ENCODE measurements around the gene ARPC3. TPM values are rescaled to one million over a fixed set of nuclear protein-coding genes. Genes with fewer than 3 reads are reported as not detected.
"Not testable (repeated sequence)": the region's sequence is repeated elsewhere in the genome, so short reads cannot be mapped to it uniquely, and the experiment has no call there.

ARPC3 gene
- total and polyA plus RNA-seq, 4 donors: 179 to 514 (median 343) TPM

DNA sequence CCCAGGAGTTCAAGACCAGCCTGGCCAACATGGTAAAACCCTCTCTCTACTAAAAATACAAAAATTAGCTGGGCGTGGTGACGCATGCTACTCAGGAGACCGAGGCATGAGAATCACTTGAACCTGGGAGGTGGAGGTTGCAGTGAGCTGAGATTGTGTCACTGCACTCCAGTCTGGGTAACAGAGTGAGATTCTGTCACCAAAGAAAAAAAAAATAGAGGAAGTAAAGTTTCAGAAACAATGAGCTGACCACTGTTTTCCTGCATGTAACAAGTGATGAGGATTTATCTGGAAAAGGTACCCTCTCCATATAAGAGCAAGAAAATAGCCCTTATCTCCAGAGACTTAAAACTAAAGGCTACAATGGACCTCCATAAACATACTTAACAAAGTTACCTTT is 33.0 kb downstream of the ARPC3 start:
- H3K9ac ChIP-seq (ENCODE audit: insufficient read depth in 1 of 2, low read length in 2 of 2); ATAC-seq (ENCODE audit: insufficient read depth, low FRiP score): not testable (repeated sequence)

GRCh38 chr12:110410086-110410485 is 40.1 kb downstream of the ARPC3 start:
- not testable (repeated sequence) for H3K27me3 ChIP-seq (ENCODE audit: control insufficient read depth in 3 of 3, insufficient read depth in 3 of 3, low read length in 2 of 3); H3K9me3 ChIP-seq (ENCODE audit: control insufficient read depth in 4 of 4, insufficient read depth in 3 of 4, low read length in 3 of 4); H3K4me1 ChIP-seq (ENCODE audit: control insufficient read depth in 5 of 5, insufficient read depth in 5 of 5, low read length in 5 of 5)

More for the DNA sequence above, 33.0 kb downstream of the ARPC3 start:
- not testable (repeated sequence) for H3K27me3 ChIP-seq (ENCODE audit: control insufficient read depth in 3 of 3, insufficient read depth in 3 of 3, low read length in 2 of 3); H3K4me3 ChIP-seq; H3K9me3 ChIP-seq (ENCODE audit: control insufficient read depth in 4 of 4, insufficient read depth in 3 of 4, low read length in 3 of 4); H3K27ac ChIP-seq (ENCODE audit: low read depth in 1 of 2, low read length in 1 of 2); H3K4me1 ChIP-seq (ENCODE audit: control insufficient read depth in 5 of 5, insufficient read depth in 5 of 5, low read length in 5 of 5); H3K36me3 ChIP-seq (ENCODE audit: control insufficient read depth in 4 of 4, insufficient read depth in 4 of 4, low read length in 4 of 4); DNase-seq
- 49 to 54% methylated on average over 3 of the region's 3 CpGs for WGBS, 2 donors

GRCh38 chr12:110405126-110405662 is 44.9 kb downstream of the ARPC3 start:
- not testable (repeated sequence) for H3K27me3 ChIP-seq (ENCODE audit: control insufficient read depth in 3 of 3, insufficient read depth in 3 of 3, low read length in 2 of 3); H3K4me3 ChIP-seq; H3K36me3 ChIP-seq (ENCODE audit: control insufficient read depth in 4 of 4, insufficient read depth in 4 of 4, low read length in 4 of 4); H3K9ac ChIP-seq (ENCODE audit: insufficient read depth in 1 of 2, low read length in 2 of 2); DNase-seq; H3K27ac ChIP-seq (ENCODE audit: low read depth in 1 of 2, low read length in 1 of 2); H3K4me1 ChIP-seq (ENCODE audit: control insufficient read depth in 5 of 5, insufficient read depth in 5 of 5, low read length in 5 of 5); ATAC-seq (ENCODE audit: insufficient read depth, low FRiP score); H3K9me3 ChIP-seq (ENCODE audit: control insufficient read depth in 4 of 4, insufficient read depth in 3 of 4, low read length in 3 of 4)
- WGBS, 2 donors: 70 to 81% methylated on average over 16 of the region's 16 CpGs

More at GRCh38 chr12:110410086-110410485, 40.1 kb downstream of the ARPC3 start:
- H3K9ac ChIP-seq (ENCODE audit: insufficient read depth in 1 of 2, low read length in 2 of 2); ATAC-seq (ENCODE audit: insufficient read depth, low FRiP score); DNase-seq; H3K36me3 ChIP-seq (ENCODE audit: control insufficient read depth in 4 of 4, insufficient read depth in 4 of 4, low read length in 4 of 4); H3K4me3 ChIP-seq; H3K27ac ChIP-seq (ENCODE audit: low read depth in 1 of 2, low read length in 1 of 2): not testable (repeated sequence)
- WGBS, 2 donors: 90 to 97% methylated on average over 6 of the region's 6 CpGs

DNA sequence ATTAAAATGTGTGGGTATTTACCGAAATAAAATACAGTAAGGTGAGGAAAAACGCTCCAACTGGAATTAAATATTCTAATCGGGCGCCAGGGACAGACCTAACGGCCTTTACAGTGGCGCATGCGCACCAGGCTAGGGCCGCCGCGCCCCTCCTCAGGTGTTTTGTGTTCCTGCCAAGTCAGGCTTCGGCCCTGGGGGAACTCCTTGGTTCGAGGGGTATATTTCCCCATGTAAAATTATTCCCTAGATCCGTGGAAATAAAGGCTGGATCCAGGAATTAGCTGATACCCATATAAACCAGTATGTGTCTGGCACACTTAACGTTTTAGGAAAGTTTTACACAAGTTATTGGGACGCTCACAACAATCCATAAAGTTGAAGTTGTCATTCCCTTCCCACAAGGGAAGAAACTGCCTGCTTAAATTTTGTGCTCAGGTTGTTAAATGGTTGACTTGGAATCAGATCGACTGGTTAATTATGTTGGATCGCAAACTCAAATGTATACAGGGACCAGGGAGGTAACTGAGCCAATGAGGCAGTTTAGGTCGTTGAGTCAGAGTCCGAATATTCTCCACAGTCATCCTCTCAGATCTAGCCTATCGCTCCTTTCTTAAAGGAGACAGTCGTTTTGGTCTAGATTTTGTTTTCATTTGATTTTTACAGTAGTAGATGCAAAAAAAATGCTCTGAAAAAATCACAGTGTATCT is 46.0 kb downstream of the ARPC3 start:
- peak; percentile 65 to 85 (median 76) for DNase-seq
- peaks cover 0 to 9% (median 4%) of the 10 kb centered on the region in 5 donors for H3K4me1 ChIP-seq (ENCODE audit: control insufficient read depth in 5 of 5, insufficient read depth in 5 of 5, low read length in 5 of 5)
- no peaks in the 10 kb centered on the region for H3K9me3 ChIP-seq (ENCODE audit: control insufficient read depth in 4 of 4, insufficient read depth in 3 of 4, low read length in 3 of 4)
- H3K27me3 ChIP-seq (ENCODE audit: control insufficient read depth in 3 of 3, insufficient read depth in 3 of 3, low read length in 2 of 3): no peaks in the 10 kb centered on the region
- 22 to 26% methylated on average over 21 of the region's 21 CpGs for WGBS, 2 donors
- H3K27ac ChIP-seq (ENCODE audit: low read depth in 1 of 2, low read length in 1 of 2): peak overlapping the region; percentile 76 to 77
- H3K36me3 ChIP-seq (ENCODE audit: control insufficient read depth in 4 of 4, insufficient read depth in 4 of 4, low read length in 4 of 4): peaks cover 0 to 10% (median 6%) of the 10 kb centered on the region in 4 donors
- TF ChIP-seq, protein P1, sequence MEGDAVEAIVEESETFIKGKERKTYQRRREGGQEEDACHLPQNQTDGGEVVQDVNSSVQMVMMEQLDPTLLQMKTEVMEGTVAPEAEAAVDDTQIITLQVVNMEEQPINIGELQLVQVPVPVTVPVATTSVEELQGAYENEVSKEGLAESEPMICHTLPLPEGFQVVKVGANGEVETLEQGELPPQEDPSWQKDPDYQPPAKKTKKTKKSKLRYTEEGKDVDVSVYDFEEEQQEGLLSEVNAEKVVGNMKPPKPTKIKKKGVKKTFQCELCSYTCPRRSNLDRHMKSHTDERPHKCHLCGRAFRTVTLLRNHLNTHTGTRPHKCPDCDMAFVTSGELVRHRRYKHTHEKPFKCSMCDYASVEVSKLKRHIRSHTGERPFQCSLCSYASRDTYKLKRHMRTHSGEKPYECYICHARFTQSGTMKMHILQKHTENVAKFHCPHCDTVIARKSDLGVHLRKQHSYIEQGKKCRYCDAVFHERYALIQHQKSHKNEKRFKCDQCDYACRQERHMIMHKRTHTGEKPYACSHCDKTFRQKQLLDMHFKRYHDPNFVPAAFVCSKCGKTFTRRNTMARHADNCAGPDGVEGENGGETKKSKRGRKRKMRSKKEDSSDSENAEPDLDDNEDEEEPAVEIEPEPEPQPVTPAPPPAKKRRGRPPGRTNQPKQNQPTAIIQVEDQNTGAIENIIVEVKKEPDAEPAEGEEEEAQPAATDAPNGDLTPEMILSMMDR (IDR thresholded peaks at IDR 0.05; ENCODE audit: control extremely low read depth, extremely low read depth): no peak
- ATAC-seq (ENCODE audit: insufficient read depth, low FRiP score): peak; percentile 66
- H3K9ac ChIP-seq (ENCODE audit: insufficient read depth in 1 of 2, low read length in 2 of 2): peak overlapping the region; percentile 42 to 99
- H3K4me3 ChIP-seq: peak overlapping the region; percentile 37
